Ishikawa (cell line): ENCODE results near the gene SH3TC1.

ENCODE experiments used
- CEBPB ChIP-seq: IDR thresholded peaks from 2 replicates; pipeline ENCODE4 v1.6.1; 2012
- CREB1 ChIP-seq: IDR thresholded peaks from 2 replicates; pipeline ENCODE4 v1.6.1; 2012; ENCODE audit warnings: low read depth
- EGR1 ChIP-seq: IDR thresholded peaks from 2 replicates; pipeline ENCODE4 v1.6.1; 2012
- EP300 ChIP-seq: IDR thresholded peaks from 2 replicates; pipeline ENCODE4 v1.6.1; 2012; ENCODE audit warnings: borderline replicate concordance
- FOXM1 ChIP-seq: IDR thresholded peaks from 2 replicates; pipeline ENCODE4 v1.6.1; 2012; ENCODE audit warnings: low read depth, borderline replicate concordance
- NFIC ChIP-seq: IDR thresholded peaks from 2 replicates; pipeline ENCODE4 v1.6.1; 2012
- RAD21 ChIP-seq: IDR thresholded peaks from 2 replicates; pipeline ENCODE4 v1.6.1; 2012; ENCODE audit warnings: low read depth
- TAF1 ChIP-seq: IDR thresholded peaks from 2 replicates; pipeline ENCODE4 v1.6.1; 2012; ENCODE audit warnings: low read depth, mild to moderate bottlenecking
- TCF12 ChIP-seq: IDR thresholded peaks from 2 replicates; pipeline ENCODE4 v1.6.1; 2012; ENCODE audit warnings: low read depth
- TEAD4 ChIP-seq: IDR thresholded peaks from 2 replicates; pipeline ENCODE4 v1.6.1; 2012
- YY1 ChIP-seq: IDR thresholded peaks from 2 replicates; pipeline ENCODE4 v1.6.1; 2012; ENCODE audit warnings: low read depth
- ZBTB7A ChIP-seq: IDR thresholded peaks from 2 replicates; pipeline ENCODE4 v1.6.1; 2012; ENCODE audit warnings: low read depth
- TF ChIP-seq, protein P1 (sequence below): IDR thresholded peaks from 2 replicates; pipeline ENCODE4 v1.6.1; 2012
- TF ChIP-seq, protein P2 (sequence below): IDR thresholded peaks from 2 replicates; pipeline ENCODE4 v1.6.1; 2012; ENCODE audit warnings: low read depth, mild to moderate bottlenecking
- TF ChIP-seq, protein P3 (sequence below): IDR thresholded peaks from 2 replicates; pipeline ENCODE4 v1.6.1; 2012

SH3TC1 gene

DNA sequence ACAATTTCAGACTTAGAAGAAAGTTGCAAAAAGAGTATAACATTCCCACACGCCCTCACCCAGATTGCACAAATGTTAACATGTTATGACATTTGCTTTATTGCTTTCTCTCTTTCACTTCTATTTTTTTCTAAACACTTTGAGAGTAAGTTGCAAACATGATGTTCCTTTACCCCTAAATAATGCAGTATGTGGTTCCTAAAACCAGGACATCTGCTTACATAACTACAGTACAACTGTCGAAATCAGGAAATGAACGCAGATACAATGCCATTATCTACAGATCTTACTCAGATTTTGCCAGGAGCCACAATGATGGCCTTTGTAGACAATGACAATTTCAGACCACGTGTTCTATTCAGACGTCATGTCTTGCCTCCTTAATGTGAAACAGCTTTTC is 22.4 kb downstream of the SH3TC1 start:
- TF ChIP-seq TEAD4 (no peak), YY1 (no peak), CREB1 (no peak), NFIC (no peak)
- TF ChIP-seq, protein P1, sequence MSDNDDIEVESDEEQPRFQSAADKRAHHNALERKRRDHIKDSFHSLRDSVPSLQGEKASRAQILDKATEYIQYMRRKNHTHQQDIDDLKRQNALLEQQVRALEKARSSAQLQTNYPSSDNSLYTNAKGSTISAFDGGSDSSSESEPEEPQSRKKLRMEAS, result no peak

DNA sequence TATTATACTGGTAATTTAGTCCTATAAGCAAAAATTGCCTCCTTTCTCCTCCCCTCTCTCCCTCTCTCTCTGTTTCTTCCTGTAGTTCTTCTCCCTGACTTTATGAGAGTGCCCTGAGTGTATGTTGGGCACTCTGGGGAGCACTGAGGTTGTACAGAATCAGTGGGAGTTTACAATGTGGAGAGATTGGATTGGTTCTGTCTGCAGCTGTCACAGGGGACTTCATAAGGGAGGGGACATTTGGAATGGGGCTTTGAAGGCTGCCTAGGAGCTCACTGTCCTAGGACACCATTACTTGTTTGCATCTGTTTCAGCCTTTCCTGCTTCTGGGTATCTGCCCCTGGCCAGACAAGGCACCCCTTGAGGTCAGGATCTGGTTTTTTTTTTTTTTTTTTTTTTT is 22.9 kb downstream of the SH3TC1 start:
- TF ChIP-seq, protein P2, sequence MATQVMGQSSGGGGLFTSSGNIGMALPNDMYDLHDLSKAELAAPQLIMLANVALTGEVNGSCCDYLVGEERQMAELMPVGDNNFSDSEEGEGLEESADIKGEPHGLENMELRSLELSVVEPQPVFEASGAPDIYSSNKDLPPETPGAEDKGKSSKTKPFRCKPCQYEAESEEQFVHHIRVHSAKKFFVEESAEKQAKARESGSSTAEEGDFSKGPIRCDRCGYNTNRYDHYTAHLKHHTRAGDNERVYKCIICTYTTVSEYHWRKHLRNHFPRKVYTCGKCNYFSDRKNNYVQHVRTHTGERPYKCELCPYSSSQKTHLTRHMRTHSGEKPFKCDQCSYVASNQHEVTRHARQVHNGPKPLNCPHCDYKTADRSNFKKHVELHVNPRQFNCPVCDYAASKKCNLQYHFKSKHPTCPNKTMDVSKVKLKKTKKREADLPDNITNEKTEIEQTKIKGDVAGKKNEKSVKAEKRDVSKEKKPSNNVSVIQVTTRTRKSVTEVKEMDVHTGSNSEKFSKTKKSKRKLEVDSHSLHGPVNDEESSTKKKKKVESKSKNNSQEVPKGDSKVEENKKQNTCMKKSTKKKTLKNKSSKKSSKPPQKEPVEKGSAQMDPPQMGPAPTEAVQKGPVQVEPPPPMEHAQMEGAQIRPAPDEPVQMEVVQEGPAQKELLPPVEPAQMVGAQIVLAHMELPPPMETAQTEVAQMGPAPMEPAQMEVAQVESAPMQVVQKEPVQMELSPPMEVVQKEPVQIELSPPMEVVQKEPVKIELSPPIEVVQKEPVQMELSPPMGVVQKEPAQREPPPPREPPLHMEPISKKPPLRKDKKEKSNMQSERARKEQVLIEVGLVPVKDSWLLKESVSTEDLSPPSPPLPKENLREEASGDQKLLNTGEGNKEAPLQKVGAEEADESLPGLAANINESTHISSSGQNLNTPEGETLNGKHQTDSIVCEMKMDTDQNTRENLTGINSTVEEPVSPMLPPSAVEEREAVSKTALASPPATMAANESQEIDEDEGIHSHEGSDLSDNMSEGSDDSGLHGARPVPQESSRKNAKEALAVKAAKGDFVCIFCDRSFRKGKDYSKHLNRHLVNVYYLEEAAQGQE, result no peak
- TF ChIP-seq, protein P3, sequence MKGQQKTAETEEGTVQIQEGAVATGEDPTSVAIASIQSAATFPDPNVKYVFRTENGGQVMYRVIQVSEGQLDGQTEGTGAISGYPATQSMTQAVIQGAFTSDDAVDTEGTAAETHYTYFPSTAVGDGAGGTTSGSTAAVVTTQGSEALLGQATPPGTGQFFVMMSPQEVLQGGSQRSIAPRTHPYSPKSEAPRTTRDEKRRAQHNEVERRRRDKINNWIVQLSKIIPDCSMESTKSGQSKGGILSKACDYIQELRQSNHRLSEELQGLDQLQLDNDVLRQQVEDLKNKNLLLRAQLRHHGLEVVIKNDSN, result no peak
- TF ChIP-seq YY1 (no peak), CEBPB (no peak), EP300 (no peak), FOXM1 (no peak), NFIC (no peak), TAF1 (no peak), TEAD4 (no peak), TCF12 (no peak), EGR1 (no peak), ZBTB7A (no peak), CREB1 (no peak), RAD21 (no peak)
- TF ChIP-seq, protein P1, result no peak

DNA sequence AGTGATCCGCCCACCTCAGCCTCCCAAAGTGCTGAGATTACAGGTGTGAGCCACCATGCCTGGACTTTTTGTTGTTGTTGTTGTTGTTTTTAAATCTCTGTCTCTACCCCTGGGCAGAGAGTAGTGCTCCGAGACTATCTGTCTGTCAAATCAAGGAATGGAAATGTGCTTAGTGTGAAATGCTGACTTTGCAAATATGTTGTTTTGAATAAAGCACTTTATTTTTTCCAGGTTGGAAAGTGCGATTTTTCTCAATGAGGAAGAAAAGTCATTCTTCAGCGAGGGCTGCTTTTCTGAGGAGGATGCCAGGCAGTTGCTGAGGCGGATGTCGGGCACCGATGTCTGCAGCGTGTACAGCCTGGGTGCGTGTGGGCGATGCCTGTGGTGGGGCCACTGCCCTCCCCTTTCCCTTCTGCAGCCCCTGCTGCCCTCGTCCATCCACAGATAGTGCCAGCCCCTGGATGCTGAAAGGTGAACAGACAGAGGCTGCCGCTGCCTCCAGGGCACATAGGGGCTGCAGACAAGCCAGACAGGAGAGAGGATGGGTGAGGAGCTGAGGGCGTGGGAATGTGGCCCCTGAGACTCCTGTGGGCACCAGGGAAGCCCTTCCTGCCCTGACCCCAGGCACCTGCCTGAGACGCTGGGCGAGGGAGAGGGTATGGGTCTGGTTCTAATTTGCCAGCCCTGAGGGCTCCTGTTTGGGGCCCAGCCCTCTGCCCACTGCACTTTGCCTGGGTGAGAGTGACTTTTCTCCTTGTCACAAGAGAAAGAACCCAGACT is 23.7 kb downstream of the SH3TC1 start:
- TF ChIP-seq EGR1 (no peak), ZBTB7A (no peak), TCF12 (no peak), NFIC (no peak), CREB1 (no peak), YY1 (no peak), TEAD4 (no peak), RAD21 (no peak), FOXM1 (no peak), EP300 (no peak), TAF1 (no peak), CEBPB (no peak)
- TF ChIP-seq, protein P1, result no peak
- TF ChIP-seq, protein P3, result no peak
- TF ChIP-seq, protein P2, result no peak

DNA sequence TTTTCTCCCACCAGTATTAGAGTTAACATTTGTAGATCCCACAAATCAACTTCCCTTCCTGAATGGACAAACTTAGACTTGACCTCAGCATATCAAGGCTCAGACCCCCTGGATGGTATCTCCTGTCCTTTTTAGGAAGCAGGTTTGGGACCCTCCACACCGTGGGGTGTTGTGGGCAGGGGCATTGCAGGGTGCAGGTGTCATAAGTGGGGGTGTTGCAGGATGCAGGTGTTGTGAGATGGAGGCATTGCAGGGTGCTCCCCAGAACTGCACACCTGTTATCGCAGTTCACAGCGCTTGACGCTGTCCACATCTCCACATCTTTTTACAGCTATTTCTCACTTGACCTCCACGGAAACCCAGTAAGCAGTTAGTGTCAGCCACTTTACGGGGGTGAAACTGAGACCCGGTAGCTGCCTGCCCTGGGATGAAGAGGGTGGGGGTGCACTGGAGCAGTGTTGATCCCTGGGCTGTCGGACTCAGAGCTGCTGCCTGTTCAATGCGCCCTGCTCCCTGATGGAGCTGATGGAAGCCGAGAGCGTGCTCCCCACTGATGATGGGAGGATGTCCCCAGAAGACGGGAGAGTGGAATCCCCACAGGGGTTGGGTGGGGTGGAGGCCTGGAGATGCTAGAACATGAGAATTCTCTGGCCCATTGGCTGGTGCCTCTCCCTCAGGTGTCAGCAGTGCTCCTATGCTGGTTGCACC is 25.3 kb downstream of the SH3TC1 start:
- TF ChIP-seq TEAD4 (no peak), ZBTB7A (no peak), NFIC (no peak), CEBPB (no peak)
- TF ChIP-seq, protein P3, result no peak

DNA sequence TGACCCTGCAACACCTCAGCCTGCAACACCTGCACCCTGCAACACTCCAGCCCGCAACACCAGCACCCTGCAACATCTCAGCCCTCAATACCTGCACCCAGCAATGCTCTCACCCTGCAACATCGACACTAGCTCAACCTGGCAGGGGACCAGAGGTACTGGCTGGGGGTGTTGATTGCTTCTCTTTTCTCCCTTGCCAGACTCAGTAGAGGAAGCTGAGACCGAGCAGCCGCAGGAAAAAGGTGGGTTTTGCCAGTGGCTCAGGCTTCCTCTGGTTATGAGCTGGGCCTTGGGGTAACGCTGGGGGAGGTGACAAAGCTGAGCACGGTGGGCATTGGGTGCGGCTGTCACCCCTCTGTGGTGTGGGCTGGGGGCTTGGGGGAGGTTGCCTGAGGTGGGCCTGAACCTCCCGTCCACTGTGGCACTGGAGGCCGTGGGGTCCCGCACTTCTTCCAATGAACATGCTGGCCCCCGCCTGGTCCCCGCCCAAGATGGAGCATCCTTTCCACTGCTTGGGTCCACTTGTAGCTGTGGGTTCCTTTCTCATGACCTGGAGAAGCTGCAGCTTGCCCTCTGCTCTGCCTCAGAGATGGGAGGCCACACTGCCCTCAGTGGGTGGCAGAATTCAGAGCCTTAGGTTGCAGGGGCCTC is 26.0 kb downstream of the SH3TC1 start:
- TF ChIP-seq, protein P1, result no peak
- TF ChIP-seq, protein P3, result no peak
- TF ChIP-seq ZBTB7A (no peak), EGR1 (no peak), CEBPB (no peak), TAF1 (no peak), TCF12 (no peak), NFIC (no peak), TEAD4 (no peak), RAD21 (no peak), FOXM1 (no peak), CREB1 (no peak), YY1 (no peak), EP300 (no peak)
- TF ChIP-seq, protein P2, result no peak
